GM19193 (cell line): ENCODE results near the gene SAMD9L.
A peak's percentile ranks its signal among the peaks of the same experiment; 100 is the strongest.

Experiments used
- POLR2A ChIP-seq: IDR thresholded peaks from 4 replicates; pipeline ENCODE4 v1.6.1; 2011; ENCODE audit not compliant: insufficient read depth, insufficient read length; ENCODE audit errors: extremely low read depth

The SAMD9L gene

GRCh38 chr7:93159490-93159889, 11.3 kb upstream of the SAMD9L start:
- no peak for TF ChIP-seq POLR2A

DNA sequence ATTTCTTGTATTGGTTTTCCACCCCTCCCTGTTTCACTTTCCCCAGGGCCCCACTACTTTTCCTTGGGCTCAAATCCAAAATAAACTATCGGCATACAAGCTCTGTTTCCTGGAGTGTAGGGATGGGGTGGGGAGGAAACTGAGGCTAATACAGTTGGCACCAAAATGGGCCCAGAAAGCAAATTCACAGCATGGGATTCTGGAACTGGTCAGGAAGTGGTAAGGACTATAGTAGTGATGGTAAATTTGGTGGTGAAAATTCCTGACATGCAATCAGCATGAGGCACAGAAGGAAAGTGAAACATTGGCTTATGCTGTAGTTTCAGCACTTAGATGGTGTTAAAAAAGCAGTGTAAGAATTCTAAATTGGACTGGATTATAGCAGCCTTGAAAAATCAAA, 8.7 kb upstream of the SAMD9L start:
- no peak for TF ChIP-seq POLR2A

- TF ChIP-seq POLR2A = no peak
Observed at GRCh38 chr7:93150200-93150835, 2.1 kb upstream of the SAMD9L start.

DNA sequence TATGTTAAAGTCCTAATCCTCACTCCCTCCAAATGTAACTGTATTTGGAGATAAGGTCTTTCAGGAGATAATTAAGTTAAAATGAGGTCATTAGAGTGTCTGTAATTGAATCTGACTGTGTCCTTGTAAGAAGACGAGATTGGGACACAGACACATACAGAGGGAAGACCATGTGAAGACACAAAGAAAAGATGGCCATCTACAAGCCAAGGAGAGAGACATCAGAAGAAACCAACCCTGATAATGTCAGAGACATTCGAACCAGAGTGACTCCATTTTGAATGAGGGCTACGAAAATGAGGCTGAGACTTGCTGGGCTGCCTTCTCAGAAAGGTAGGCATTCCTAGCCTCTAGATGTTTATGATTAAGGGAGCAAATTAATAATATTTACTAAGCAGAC, 542 bp upstream of the SAMD9L start:
- TF ChIP-seq POLR2A = no peak

- TF ChIP-seq POLR2A = peak; percentile 33
Observed at GRCh38 chr7:93147363-93147762, 822 bp downstream of the SAMD9L start.

DNA sequence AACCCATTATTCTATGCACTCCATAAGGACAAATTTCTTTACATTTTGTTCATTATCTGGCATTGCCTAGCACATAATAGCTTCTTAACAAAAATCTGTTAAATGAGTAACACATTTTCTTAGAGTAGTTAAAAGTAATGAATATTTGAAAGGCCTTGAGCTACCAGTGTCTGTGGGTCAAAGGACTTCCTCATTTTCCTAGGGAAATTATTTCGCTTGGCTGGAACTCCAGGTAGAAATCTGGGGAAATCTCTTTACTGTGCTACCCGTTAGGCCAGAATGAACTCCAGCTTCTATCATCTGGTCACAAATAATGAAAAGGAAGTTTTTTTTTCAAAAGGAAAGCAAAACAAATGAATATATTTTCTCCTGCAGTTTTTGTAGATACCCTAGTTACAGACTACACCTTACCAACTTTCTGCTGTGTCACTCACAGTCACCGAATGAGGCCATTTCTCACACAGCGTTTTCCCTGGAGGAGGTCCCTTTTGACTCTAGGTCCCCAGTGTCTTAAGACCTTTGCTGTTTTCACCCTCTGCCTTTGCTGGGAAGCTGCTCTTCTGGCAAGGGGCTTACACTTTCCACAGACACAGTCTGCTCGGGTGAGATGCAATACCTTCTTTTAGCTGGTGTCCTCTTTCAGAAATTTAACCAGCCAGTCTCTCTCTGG, 1.6 kb downstream of the SAMD9L start:
- no peak for TF ChIP-seq POLR2A

- TF ChIP-seq POLR2A = no peak
Observed at GRCh38 chr7:93146036-93146435, 2.1 kb downstream of the SAMD9L start.

DNA sequence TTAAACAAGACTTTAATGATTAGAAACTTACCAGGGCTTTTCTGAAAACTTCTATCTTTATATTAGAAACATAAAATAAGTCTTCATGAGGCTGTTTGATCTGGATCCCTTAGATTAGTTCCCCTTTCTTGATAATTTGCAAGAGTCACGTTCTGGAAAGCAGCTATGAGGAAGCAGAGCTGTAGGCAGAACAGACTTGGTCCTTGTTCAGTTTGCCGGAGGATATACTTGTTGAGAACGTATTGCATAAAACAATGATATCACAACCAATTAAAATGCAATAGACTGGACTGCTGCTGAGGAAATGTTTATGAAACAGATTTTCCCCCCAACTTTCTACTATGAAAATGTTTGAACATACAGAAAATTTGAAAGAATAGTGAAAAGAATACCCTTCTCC, 2.8 kb downstream of the SAMD9L start:
- no peak for TF ChIP-seq POLR2A

GRCh38 chr7:93142127-93142526, 6.1 kb downstream of the SAMD9L start:
- no peak for TF ChIP-seq POLR2A

DNA sequence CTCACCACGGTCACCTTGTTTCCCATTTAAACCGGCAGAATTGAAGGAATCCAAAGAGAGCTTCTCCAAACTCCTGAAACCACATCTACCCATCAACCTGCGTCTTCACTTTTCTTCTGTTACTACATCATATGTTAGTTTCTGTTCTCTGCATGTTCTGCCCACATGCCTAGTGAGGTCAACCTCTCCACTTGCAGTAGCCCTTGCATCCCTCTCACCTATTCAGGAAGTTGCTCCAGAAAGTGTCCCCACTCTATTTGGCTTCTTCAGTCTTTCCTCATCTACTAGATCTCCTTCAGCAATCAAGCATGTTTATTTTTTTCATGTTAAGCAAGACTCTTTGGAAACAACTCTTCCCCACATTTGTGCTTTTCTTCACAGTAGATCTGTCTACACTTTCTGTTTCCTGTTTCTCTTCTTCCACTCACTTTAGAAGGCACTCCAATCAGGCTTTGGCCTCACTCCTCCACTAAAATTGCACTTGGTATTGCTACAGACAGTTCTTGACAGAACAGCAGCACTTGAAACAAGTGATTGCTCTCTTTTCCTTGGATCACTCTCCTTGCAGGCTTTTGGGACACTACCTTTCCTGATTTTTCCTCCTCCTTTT, 7.5 kb downstream of the SAMD9L start:
- TF ChIP-seq POLR2A = no peak

GRCh38 chr7:93138576-93138975, 9.6 kb downstream of the SAMD9L start:
- no peak for TF ChIP-seq POLR2A

DNA sequence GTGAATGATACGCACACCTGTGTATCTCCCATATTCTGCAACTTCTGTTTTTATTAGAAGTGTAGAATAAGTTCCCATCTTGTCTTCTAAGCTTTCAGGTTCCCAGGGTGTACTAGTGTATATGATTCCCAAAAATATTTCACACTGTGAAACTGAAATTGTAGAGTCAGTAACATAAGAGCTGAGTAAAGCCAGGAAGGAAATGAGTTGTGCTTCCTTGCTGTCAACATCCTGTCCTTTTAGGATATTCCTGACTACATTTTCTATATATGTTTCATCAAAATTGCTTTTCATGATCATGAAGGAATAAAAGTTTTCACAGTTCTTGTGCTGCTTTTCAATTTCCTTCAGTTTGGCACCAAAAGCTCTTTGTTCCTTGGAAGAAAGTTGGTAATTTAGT, 15.2 kb downstream of the SAMD9L start:
- TF ChIP-seq POLR2A = no peak

DNA sequence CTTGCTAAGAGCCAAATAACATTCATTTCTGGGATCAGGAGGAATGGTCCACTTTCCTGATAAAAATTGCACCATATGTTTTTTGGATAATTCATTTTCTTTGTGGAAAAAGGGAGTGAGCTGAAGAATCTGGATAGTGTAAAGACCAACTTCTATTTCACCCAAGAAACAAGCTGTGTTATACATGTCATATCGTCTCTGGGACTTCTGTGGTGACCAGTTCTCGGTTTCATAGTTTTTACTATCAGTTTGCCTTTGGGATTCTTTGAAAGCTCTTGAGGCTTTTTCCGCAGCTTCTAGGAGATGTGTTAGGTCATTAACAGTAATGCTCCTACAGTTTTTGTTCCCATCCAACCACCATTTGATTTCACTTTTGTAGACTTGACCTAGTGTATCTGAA, 16.0 kb downstream of the SAMD9L start:
- no peak for TF ChIP-seq POLR2A

DNA sequence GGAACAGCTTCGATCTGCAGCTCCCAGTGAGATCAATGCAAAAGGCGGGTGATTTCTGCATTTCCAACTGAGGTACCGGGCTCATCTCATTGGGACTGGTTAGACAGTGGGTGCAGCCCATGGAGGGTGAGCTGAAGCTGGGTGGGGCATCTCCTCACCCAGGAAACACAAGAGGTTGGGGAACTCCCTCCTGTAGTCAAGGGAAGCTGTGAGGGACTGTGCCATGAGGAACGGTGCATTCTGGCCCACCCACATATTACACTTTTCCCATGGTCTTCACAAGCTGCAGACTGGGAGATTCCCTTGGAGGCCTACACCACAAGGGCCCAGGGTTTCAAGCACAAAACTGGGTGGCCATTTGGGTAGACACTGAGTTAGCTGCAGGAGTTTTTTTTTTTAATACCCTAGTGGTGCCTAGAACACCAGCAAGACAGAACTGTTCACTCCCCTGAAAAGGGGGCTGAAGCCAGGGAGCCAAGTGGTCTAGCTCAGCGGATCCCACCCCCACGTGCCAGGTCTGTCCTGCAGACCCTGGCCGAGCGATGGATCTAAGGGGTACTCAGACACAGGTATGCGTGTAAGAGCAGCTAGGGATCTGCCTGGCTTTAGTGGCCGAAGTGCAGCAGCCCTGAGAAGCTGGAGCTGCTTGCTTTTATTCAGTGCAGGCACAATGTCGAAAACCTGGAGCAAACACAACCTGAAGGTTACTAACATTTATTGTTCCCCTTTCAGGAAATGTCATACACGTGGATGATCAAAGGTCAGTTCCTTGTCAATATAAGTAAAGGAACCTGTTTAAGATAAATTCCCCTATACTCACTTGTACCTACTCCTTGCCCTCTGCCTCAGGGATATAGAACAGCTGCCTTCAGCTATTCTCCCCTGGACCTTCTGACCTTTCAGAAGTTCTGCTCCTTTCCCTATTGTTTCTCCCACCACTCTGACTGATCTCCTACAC, 27.3 kb downstream of the SAMD9L start:
- no peak for TF ChIP-seq POLR2A
